ELR (cell line): ENCODE measurements around the gene HLCS.
A peak's percentile ranks its signal among the peaks of the same experiment; 100 is the strongest.

Source experiments
- DNase-seq: peaks from one replicate; pipeline ENCODE4 v3.0.0-alpha.2; 2015; ENCODE audit warnings: low read depth

HLCS gene

GRCh38 chr21:36883532-36884486 is 82.7 kb downstream of the HLCS start:
- peak; percentile 23 for DNase-seq

GRCh38 chr21:36882776-36883175 is 83.7 kb downstream of the HLCS start:
- peak; percentile 35 for DNase-seq

- DNase-seq, result peak; percentile 87
Observed at GRCh38 chr21:36881228-36881627, 85.2 kb downstream of the HLCS start.

GRCh38 chr21:36879827-36880226 is 86.6 kb downstream of the HLCS start:
- no peak for DNase-seq

- no peak for DNase-seq
Observed at GRCh38 chr21:36877741-36878140, 88.7 kb downstream of the HLCS start.

- no peak for DNase-seq
Observed at GRCh38 chr21:36874665-36875064, 91.8 kb downstream of the HLCS start.

- peak; percentile 42 for DNase-seq
Observed at GRCh38 chr21:36873513-36873912, 93.0 kb downstream of the HLCS start.

GRCh38 chr21:36867291-36867905 is 99.1 kb downstream of the HLCS start:
- no peak for DNase-seq

GRCh38 chr21:36866419-36866818 is 100.0 kb downstream of the HLCS start:
- no peak for DNase-seq

- DNase-seq, result no peak
Observed at GRCh38 chr21:36864974-36865373, 101.5 kb downstream of the HLCS start.

- no peak for DNase-seq
Observed at GRCh38 chr21:36863260-36863659, 103.2 kb downstream of the HLCS start.

- DNase-seq, result no peak
Observed at GRCh38 chr21:36861595-36862323, 104.7 kb downstream of the HLCS start.

GRCh38 chr21:36860736-36861594 is 105.5 kb downstream of the HLCS start:
- peak; percentile 90 for DNase-seq

- peak; percentile 84 for DNase-seq
Observed at GRCh38 chr21:36859744-36860501, 106.5 kb downstream of the HLCS start.

GRCh38 chr21:36858320-36858957 is 108.0 kb downstream of the HLCS start:
- peak; percentile 90 for DNase-seq

- no peak for DNase-seq
Observed at GRCh38 chr21:36856643-36857042, 109.8 kb downstream of the HLCS start.

GRCh38 chr21:36854391-36854790 is 112.1 kb downstream of the HLCS start:
- DNase-seq, result peak; percentile 63

GRCh38 chr21:36852864-36853263 is 113.6 kb downstream of the HLCS start:
- DNase-seq, result peak; percentile 15

- no peak for DNase-seq
Observed at GRCh38 chr21:36852293-36852692, 114.2 kb downstream of the HLCS start.

GRCh38 chr21:36851121-36851520 is 115.3 kb downstream of the HLCS start:
- DNase-seq, result no peak
